GM10248 (cell line): Measurements from ENCODE around the gene FDXR.

Experiments
- CTCF ChIA-PET: fragments of 300-600 bp; sonication (Branson Sonifier 250); formaldehyde crosslinking; extraction: SDS; loops from one replicate; lab custom pipeline; 2021; ENCODE audit warnings: antibody characterized with exemption; lab: Yijun Ruan, JAX
- POLR2A ChIA-PET: fragments of 350-650 bp; sonication (Branson Sonifier 250); formaldehyde crosslinking; extraction: SDS; loops from one replicate; lab custom pipeline; 2020; ENCODE audit warnings: antibody characterized with exemption; lab: Yijun Ruan, JAX
- DNase-seq: peaks from one replicate; pipeline ENCODE4 v3.0.0; 2012; ENCODE audit errors: extremely low spot score
- CTCF ChIP-seq: IDR thresholded peaks from 2 replicates; pipeline ENCODE4 v1.5.1; 2012; ENCODE audit warnings: mild to moderate bottlenecking, low read depth; ENCODE audit errors: extremely low read depth, missing control alignments, control extremely low read depth

Gene FDXR

GRCh38 chr17:74898376-74898946, 25.7 kb upstream of the FDXR start:
- ChIA-PET POLR2A (no interaction called here), CTCF (interaction anchor here (1.2 to 1.5 kb wide), 3 partner anchors 25 to 57 kb away, joined by 3 to 4 read pairs (median 3); partner anchors contain the start of gene OTOP2)
- DNase-seq: no peak
- TF ChIP-seq CTCF: no peak

- CTCF ChIA-PET: interaction anchor here (1.5 kb wide), 1 partner anchor 18 kb away, joined by 3 read pairs; no protein-coding TSS in a partner anchor
- TF ChIP-seq CTCF: no peak
- DNase-seq: no peak
- POLR2A ChIA-PET: no interaction called here
Measured at GRCh38 chr17:74893936-74894671, 21.3 kb upstream of the FDXR start.

- DNase-seq: no peak
- no peak for TF ChIP-seq CTCF
- ChIA-PET POLR2A (no interaction called here), CTCF (no interaction called here)
Measured at GRCh38 chr17:74892974-74893911, 20.4 kb upstream of the FDXR start, which contains the start of gene FADS6. Gene FADS6, minus strand, starts transcription at chr17:74893633. Its CDS starts 38 bp downstream, at chr17:74893595.

GRCh38 chr17:74892013-74892841, 19.4 kb upstream of the FDXR start:
- ChIA-PET CTCF (no interaction called here), POLR2A (no interaction called here)
- TF ChIP-seq CTCF: no peak
- DNase-seq: no peak

- TF ChIP-seq CTCF: no peak
- ChIA-PET CTCF (interaction anchor here (0.8 kb wide), 1 partner anchor 15 kb away, joined by 3 read pairs; no protein-coding TSS in a partner anchor), POLR2A (interaction anchor here (1.0 kb wide), 1 partner anchor 17 kb away, joined by 3 read pairs; no protein-coding TSS in a partner anchor)
- DNase-seq: no peak
Measured at GRCh38 chr17:74890554-74890953, 17.8 kb upstream of the FDXR start.
